Measurements from ENCODE around the gene CYREN.

Gene CYREN

GRCh38 chr7:135205850-135206249 is 35.3 kb upstream of the CYREN start:
- no peak overlapping the region for H3K4me3 ChIP-seq (ENCODE audit: low read depth, low read length)
- DNase-seq (ENCODE audit: low read depth) = no peak
- TF ChIP-seq, protein P1, sequence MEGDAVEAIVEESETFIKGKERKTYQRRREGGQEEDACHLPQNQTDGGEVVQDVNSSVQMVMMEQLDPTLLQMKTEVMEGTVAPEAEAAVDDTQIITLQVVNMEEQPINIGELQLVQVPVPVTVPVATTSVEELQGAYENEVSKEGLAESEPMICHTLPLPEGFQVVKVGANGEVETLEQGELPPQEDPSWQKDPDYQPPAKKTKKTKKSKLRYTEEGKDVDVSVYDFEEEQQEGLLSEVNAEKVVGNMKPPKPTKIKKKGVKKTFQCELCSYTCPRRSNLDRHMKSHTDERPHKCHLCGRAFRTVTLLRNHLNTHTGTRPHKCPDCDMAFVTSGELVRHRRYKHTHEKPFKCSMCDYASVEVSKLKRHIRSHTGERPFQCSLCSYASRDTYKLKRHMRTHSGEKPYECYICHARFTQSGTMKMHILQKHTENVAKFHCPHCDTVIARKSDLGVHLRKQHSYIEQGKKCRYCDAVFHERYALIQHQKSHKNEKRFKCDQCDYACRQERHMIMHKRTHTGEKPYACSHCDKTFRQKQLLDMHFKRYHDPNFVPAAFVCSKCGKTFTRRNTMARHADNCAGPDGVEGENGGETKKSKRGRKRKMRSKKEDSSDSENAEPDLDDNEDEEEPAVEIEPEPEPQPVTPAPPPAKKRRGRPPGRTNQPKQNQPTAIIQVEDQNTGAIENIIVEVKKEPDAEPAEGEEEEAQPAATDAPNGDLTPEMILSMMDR (IDR thresholded peaks at IDR 0.05; ENCODE audit: insufficient read depth, low read depth, low read length, missing control alignments) = no peak

- DNase-seq (ENCODE audit: low read depth) = no peak
- no peak overlapping the region for H3K4me3 ChIP-seq (ENCODE audit: low read depth, low read length)
- TF ChIP-seq, protein P1 (IDR thresholded peaks at IDR 0.05; ENCODE audit: insufficient read depth, low read depth, low read length, missing control alignments) = no peak
Measured at GRCh38 chr7:135204876-135205275, 34.4 kb upstream of the CYREN start.

- DNase-seq (ENCODE audit: low read depth) = no peak
- TF ChIP-seq, protein P1 (IDR thresholded peaks at IDR 0.05; ENCODE audit: insufficient read depth, low read depth, low read length, missing control alignments) = no peak
- H3K4me3 ChIP-seq (ENCODE audit: low read depth, low read length) = no peak overlapping the region
Measured at GRCh38 chr7:135204341-135204749, 33.8 kb upstream of the CYREN start.

GRCh38 chr7:135201350-135201749 is 30.8 kb upstream of the CYREN start:
- no peak for DNase-seq (ENCODE audit: low read depth)
- H3K4me3 ChIP-seq (ENCODE audit: low read depth, low read length) = no peak overlapping the region

DNA sequence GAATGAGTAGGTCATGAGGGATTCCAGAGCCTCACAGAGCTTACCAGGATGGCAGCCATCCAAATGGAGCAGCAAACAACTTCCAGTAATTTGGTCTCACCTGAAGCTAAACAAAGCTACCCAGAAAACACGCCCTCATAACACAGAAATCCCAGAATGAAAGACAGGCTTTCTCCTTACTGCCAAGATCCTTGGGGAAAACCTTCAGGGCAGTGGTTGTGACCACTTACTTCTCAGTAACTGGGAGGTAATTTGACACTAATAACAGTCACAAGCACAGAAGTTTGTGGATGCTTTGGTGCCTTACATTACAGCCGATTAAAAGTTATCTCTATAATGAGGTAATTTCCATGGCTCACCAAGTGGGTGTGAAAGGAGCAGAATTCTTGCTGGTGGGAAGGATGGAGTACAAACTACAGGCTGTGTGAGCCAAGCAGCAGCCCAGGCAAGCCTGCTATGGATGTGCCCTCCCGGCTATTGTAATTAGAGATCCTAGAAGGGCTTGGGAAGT is 30.4 kb upstream of the CYREN start:
- DNase-seq (ENCODE audit: low read depth) = no peak
- H3K4me3 ChIP-seq (ENCODE audit: low read depth, low read length) = no peak overlapping the region
- TF ChIP-seq, protein P1 (IDR thresholded peaks at IDR 0.05; ENCODE audit: insufficient read depth, low read depth, low read length, missing control alignments) = no peak

More at GRCh38 chr7:135201350-135201749, 30.8 kb upstream of the CYREN start:
- TF ChIP-seq, protein P1 (IDR thresholded peaks at IDR 0.05; ENCODE audit: insufficient read depth, low read depth, low read length, missing control alignments) = no peak

GRCh38 chr7:135199439-135199838 is 28.9 kb upstream of the CYREN start:
- H3K4me3 ChIP-seq (ENCODE audit: low read depth, low read length) = no peak overlapping the region
- TF ChIP-seq, protein P1 (IDR thresholded peaks at IDR 0.05; ENCODE audit: insufficient read depth, low read depth, low read length, missing control alignments) = no peak
- no peak for DNase-seq (ENCODE audit: low read depth)
